IMR-90 (cell line): ENCODE results near the gene FICD. TPM values are rescaled to one million over a fixed set of nuclear protein-coding genes. Genes with fewer than 3 reads are reported as not detected.

Experiments
- ATAC-seq: fragments of 200-7000 bp; cut with Tn5 transposase; 2 replicates; pipeline ENCODE4 v1.9.1; 2020; ENCODE audit warnings: low read depth, mild to moderate bottlenecking, moderate library complexity
- BruUV-seq: library from RNA; stranded (reverse); fragments of 400-500 nt; replicated peaks from 2 replicates; lab custom pipeline; 2021; lab: Mats Ljungman, UMichigan
- CTCF ChIA-PET: fragments of 300-600 bp; formaldehyde crosslinking; extraction: SDS; loops from one replicate; lab custom pipeline; 2021; ENCODE audit warnings: antibody characterized with exemption; lab: Yijun Ruan, JAX
- POLR2A ChIA-PET: fragments of 300-600 bp; sonication (Branson Sonifier 250); formaldehyde crosslinking; loops from one replicate; lab custom pipeline; 2022; ENCODE audit warnings: antibody characterized with exemption; ENCODE audit not compliant: unreplicated experiment; lab: Charles Lee
- DNase-seq: peaks from one replicate; pipeline ENCODE4 v3.0.0; 2013
- H2AFZ ChIP-seq: replicated peaks from 2 replicates; pipeline ENCODE3; 2013; ENCODE audit warnings: low read length, mild to moderate bottlenecking; ENCODE audit not compliant: poor library complexity
- H2AK5ac ChIP-seq: 2 replicates; pipeline ENCODE4 v1.6.1; 2013; ENCODE audit warnings: low read depth, low read length, inconsistent platforms
- H2AK9ac ChIP-seq: replicated peaks from 2 replicates; pipeline ENCODE3; 2013; ENCODE audit warnings: mild to moderate bottlenecking, low read depth, low read length, moderate library complexity; ENCODE audit not compliant: poor library complexity
- H2BK120ac ChIP-seq: 2 replicates; pipeline ENCODE4 v1.6.1; 2013; ENCODE audit warnings: low read depth, low read length, inconsistent platforms
- H2BK15ac ChIP-seq: 3 replicates; pipeline ENCODE4 v1.6.1; 2013; ENCODE audit warnings: low read depth, low read length, inconsistent platforms
- H2BK20ac ChIP-seq: 2 replicates; pipeline ENCODE4 v1.6.1; 2013; ENCODE audit warnings: low read depth, mild to moderate bottlenecking, inconsistent platforms, low read length, moderate library complexity
- H2BK5ac ChIP-seq: 2 replicates; pipeline ENCODE4 v1.6.1; 2013; ENCODE audit warnings: mild to moderate bottlenecking, low read depth, low read length, inconsistent platforms; ENCODE audit not compliant: poor library complexity, severe bottlenecking
- H3K14ac ChIP-seq: replicated peaks from 2 replicates; pipeline ENCODE4 v1.6.1; 2013; ENCODE audit warnings: low read depth, low read length, inconsistent platforms
- H3K18ac ChIP-seq: 2 replicates; pipeline ENCODE4 v1.6.1; 2013; ENCODE audit warnings: low read depth, low read length, control low read depth
- H3K23ac ChIP-seq: 2 replicates; pipeline ENCODE4 v1.6.1; 2013; ENCODE audit warnings: low read depth, low read length, inconsistent platforms
- H3K27ac ChIP-seq: 2 replicates; pipeline ENCODE4 v1.5.1; 2013; ENCODE audit warnings: mild to moderate bottlenecking, control low read depth, low read length; ENCODE audit not compliant: insufficient read depth
- H3K27me3 ChIP-seq: 2 replicates; pipeline ENCODE4 v1.6.1; 2013; ENCODE audit warnings: low read length; ENCODE audit not compliant: control insufficient read depth, insufficient read depth
- H3K36me3 ChIP-seq: 2 replicates; pipeline ENCODE4 v1.6.1; 2013; ENCODE audit warnings: low read length, mixed read lengths; ENCODE audit not compliant: control insufficient read depth, insufficient read depth
- H3K4ac ChIP-seq: 2 replicates; pipeline ENCODE4 v1.6.1; 2013; ENCODE audit warnings: low read depth, low read length, inconsistent platforms
- H3K4me1 ChIP-seq: 2 replicates; pipeline ENCODE4 v1.6.1; 2013; ENCODE audit warnings: low read length, mixed read lengths; ENCODE audit not compliant: control insufficient read depth, insufficient read depth
- H3K4me2 ChIP-seq: 2 replicates; pipeline ENCODE4 v1.6.1; 2013; ENCODE audit warnings: low read depth, mild to moderate bottlenecking, control low read depth, low read length, moderate library complexity
- H3K4me3 ChIP-seq: 2 replicates; pipeline ENCODE4 v1.5.1; 2013; ENCODE audit warnings: low read depth, mild to moderate bottlenecking, control low read depth, low read length, moderate library complexity; ENCODE audit not compliant: insufficient read depth
- H3K56ac ChIP-seq: 2 replicates; pipeline ENCODE4 v1.6.1; 2013; ENCODE audit warnings: low read length, inconsistent platforms; ENCODE audit not compliant: insufficient read depth; ENCODE audit errors: extremely low read depth
- H3K79me1 ChIP-seq, 2 experiments: 2 replicates each; pipeline ENCODE4 v1.6.1; 2013; ENCODE audit warnings: low read length in 2 of 2, inconsistent platforms in 1 of 2, low read depth in 1 of 2
- H3K9ac ChIP-seq: 2 replicates; pipeline ENCODE4 v1.6.1; 2013; ENCODE audit warnings: low read depth, low read length, control low read depth
- H3K9me1 ChIP-seq: 2 replicates; pipeline ENCODE4 v1.6.1; 2013; ENCODE audit warnings: low read length, inconsistent platforms; ENCODE audit not compliant: insufficient read depth
- H3K9me3 ChIP-seq: 2 replicates; pipeline ENCODE4 v1.6.1; 2013; ENCODE audit warnings: low read length; ENCODE audit not compliant: control insufficient read depth, insufficient read depth
- H4K20me1 ChIP-seq: 2 replicates; pipeline ENCODE4 v1.6.1; 2013; ENCODE audit warnings: low read length, inconsistent platforms; ENCODE audit not compliant: insufficient read depth
- H4K5ac ChIP-seq: 2 replicates; pipeline ENCODE4 v1.6.1; 2013; ENCODE audit warnings: mild to moderate bottlenecking, low read depth, low read length, control low read depth
- H4K8ac ChIP-seq, 2 experiments: 2 replicates each; pipeline ENCODE4 v1.6.1; 2013; ENCODE audit warnings: low read depth in 2 of 2, low read length in 2 of 2, control low read depth in 1 of 2, inconsistent platforms in 1 of 2
- H4K91ac ChIP-seq: 2 replicates; pipeline ENCODE4 v1.6.1; 2013; ENCODE audit warnings: low read depth, low read length, inconsistent platforms; ENCODE audit not compliant: insufficient read depth
- MAFK ChIP-seq: IDR thresholded peaks from 2 replicates; pipeline ENCODE4 v1.6.1; 2012; ENCODE audit warnings: low read depth, low read length, improper control_type of control experiment
- POLR2A ChIP-seq: IDR thresholded peaks from 2 replicates; pipeline ENCODE4 v1.6.1; 2012; ENCODE audit warnings: mild to moderate bottlenecking, low read depth, low read length
- RAD21 ChIP-seq: IDR thresholded peaks from 2 replicates; pipeline ENCODE4 v1.6.1; 2012; ENCODE audit warnings: low read length, improper control_type of control experiment
- RCOR1 ChIP-seq: IDR thresholded peaks from 2 replicates; pipeline ENCODE4 v1.6.1; 2012; ENCODE audit warnings: mild to moderate bottlenecking, low read length, improper control_type of control experiment; ENCODE audit not compliant: insufficient replicate concordance
- RFX5 ChIP-seq: IDR thresholded peaks from 2 replicates; pipeline ENCODE4 v1.8.0; 2012; ENCODE audit warnings: low read depth, mild to moderate bottlenecking, low read length, moderate library complexity
- USF2 ChIP-seq: fragments of 150-350 bp; IDR thresholded peaks from 2 replicates; pipeline ENCODE4 v1.6.1; 2017; ENCODE audit warnings: mild to moderate bottlenecking, antibody characterized with exemption, low read length, low read depth
- WGBS, 2 experiments: methylation state at CpG; one replicate each; pipeline versions ENCODE4 v1.1.5 to v1.1.7; 2013; ENCODE audit warnings: missing lambda C conversion rate in 2 of 2; ENCODE audit not compliant: insufficient read length in 1 of 2; ENCODE audit errors: extremely low coverage in 2 of 2; 5-methylcytosine and 5-hydroxymethylcytosine counted together
- dilution Hi-C: fragments of 300-500 bp; cut with HindIII; formaldehyde crosslinking; loops from one replicate; pipeline ENCODE4 v1.14.3; 2018; ENCODE audit warnings: low sequenced_read_pairs; ENCODE audit not compliant: unreplicated experiment
- in situ Hi-C: fragments of 300-500 bp; cut with MboI; formaldehyde crosslinking; loops from 3 replicates; pipeline ENCODE4 v1.14.3; 2019; ENCODE audit warnings: low sequenced_read_pairs, inconsistent platforms, mixed read lengths
- intact Hi-C: fragments of 100-400 bp; cut with micrococcal nuclease; formaldehyde crosslinking; loops from 2 replicates; pipeline ENCODE4 v1.10.0; 2022
- polyA plus RNA-seq, 3 experiments: library from polyadenylated mRNA; depleted of rRNA; stranded (reverse); fragments of >200 nt; gene quantifications; 2 replicates each; pipeline ENCODE4 v1.2.3, GENCODE V29; 2012; ENCODE audit warnings: low replicate concordance in 1 of 3
- total RNA-seq: library from RNA; depleted of rRNA; stranded (reverse); fragments of >200 nt; gene quantifications from 2 replicates; pipeline ENCODE4 v1.2.3, GENCODE V29; 2012

FICD gene
- total and polyA plus RNA-seq, 2 of the 4 experiments (the other 2 are of a cell fraction): 4.0 to 11.3 TPM

- in situ Hi-C loops: no loop called here
- CTCF ChIA-PET: no interaction called here
- H3K9ac ChIP-seq: no peak overlapping the region
- peaks cover 2% of the 10 kb centered on the region; the same call in 1 of the 2 replicates for H3K9me1 ChIP-seq
- no peak overlapping the region for H2BK120ac ChIP-seq
- no peak overlapping the region for H3K23ac ChIP-seq
- WGBS, 2 experiments: 40% methylated on average over 1 of the region's 11 CpGs; no CpG with 5 or more reads in 1 of the 2 experiments
- no peak for TF ChIP-seq RAD21
- no peak for TF ChIP-seq POLR2A
- no peak for TF ChIP-seq USF2
- no peak for TF ChIP-seq RFX5
- no peak for TF ChIP-seq RCOR1
- no peak for TF ChIP-seq MAFK
- H4K91ac ChIP-seq: no peak overlapping the region
- ATAC-seq: no peak
- H3K27ac ChIP-seq: no peak overlapping the region
- H2BK20ac ChIP-seq: no peak overlapping the region
- no peaks in the 10 kb centered on the region for H4K20me1 ChIP-seq
- H2BK15ac ChIP-seq: no peak overlapping the region
- no peak overlapping the region for H2BK5ac ChIP-seq
- H3K79me1 ChIP-seq: no peaks in the 10 kb centered on the region
- no peak overlapping the region for H4K5ac ChIP-seq
- no peak overlapping the region for H3K4me3 ChIP-seq
- POLR2A ChIA-PET: no interaction called here
- H4K8ac ChIP-seq: no peak overlapping the region
- dilution Hi-C loops: no loop called here
- no peak overlapping the region for H3K14ac ChIP-seq
- H2AK5ac ChIP-seq: no peak overlapping the region
- no peaks in the 10 kb centered on the region for H3K36me3 ChIP-seq
- H3K56ac ChIP-seq: no peak overlapping the region
- no peak overlapping the region for H3K4me2 ChIP-seq
- no peak overlapping the region for H3K18ac ChIP-seq
- no peak overlapping the region for H2AK9ac ChIP-seq
- no peaks in the 10 kb centered on the region for H3K4me1 ChIP-seq
- DNase-seq: no peak
- no peaks in the 10 kb centered on the region; the same call in 1 of the 2 replicates for H3K27me3 ChIP-seq
- no TSS peak for BruUV-seq
- intact Hi-C loops: no loop called here
- H3K9me3 ChIP-seq: no peaks in the 10 kb centered on the region
- H3K4ac ChIP-seq: no peak overlapping the region
- H2AFZ ChIP-seq: no peak overlapping the region
Measured at GRCh38 chr12:108495823-108496579, 19.1 kb upstream of the FICD start.
